Activated CD8-positive, alpha-beta memory T cell treated with anti-CD3 and anti-CD28 coated beads, Interleukin-2, amount 50 U/mL, for 24 hours (primary cell): ENCODE measurements around the gene IPCEF1.
"Not testable (repeated sequence)": the region's sequence is repeated elsewhere in the genome, so short reads cannot be mapped to it uniquely, and the experiment has no call there.

Experiments
- DNase-seq: peaks from one replicate; pipeline ENCODE4 v3.0.0-alpha.2; 2020; ENCODE audit errors: extremely low read depth

IPCEF1 gene

GRCh38 chr6:154371281-154371680 is 14.7 kb upstream of the IPCEF1 start:
- no peak for DNase-seq

GRCh38 chr6:154370545-154370944 is 13.9 kb upstream of the IPCEF1 start:
- DNase-seq, result no peak

DNA sequence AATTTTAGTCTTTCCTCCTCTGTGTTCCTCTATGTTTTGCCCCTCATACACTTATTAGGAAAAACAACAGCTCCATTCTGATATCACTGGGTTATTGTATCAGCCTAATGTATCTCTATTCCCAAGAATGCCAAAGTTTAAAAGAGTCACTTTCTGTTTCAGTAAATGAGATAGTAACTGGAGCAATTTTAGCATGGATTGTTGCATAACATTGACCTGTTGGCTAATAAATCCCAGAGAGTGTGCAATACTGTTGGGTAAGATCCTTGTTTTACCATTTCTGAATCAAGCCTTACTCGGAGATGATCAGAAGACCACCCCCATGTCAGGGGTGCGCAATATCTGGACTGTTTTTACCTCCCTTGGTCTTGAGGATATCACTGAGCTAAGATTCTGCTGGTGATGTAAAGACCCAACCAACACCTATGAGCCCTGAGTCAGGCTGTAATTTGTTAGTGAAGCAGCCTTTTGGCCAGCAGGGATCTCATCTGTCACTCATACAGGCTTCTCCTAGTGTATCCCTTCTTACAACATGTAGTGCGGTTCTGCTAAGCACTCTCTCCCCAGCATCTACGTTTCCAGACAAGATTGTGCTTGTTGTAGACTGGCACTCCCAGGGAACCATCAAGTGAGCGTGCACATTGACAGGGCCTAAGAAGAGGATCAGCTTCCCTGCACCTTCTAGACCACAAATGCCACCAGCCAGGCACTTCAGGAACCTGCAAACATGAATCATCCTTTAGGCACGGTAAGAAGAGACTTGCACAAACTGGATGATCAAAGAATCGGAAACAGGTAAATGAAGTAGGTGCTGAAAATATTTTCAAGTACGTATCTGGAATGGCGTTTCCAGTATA is 11.5 kb upstream of the IPCEF1 start:
- no peak for DNase-seq

DNA sequence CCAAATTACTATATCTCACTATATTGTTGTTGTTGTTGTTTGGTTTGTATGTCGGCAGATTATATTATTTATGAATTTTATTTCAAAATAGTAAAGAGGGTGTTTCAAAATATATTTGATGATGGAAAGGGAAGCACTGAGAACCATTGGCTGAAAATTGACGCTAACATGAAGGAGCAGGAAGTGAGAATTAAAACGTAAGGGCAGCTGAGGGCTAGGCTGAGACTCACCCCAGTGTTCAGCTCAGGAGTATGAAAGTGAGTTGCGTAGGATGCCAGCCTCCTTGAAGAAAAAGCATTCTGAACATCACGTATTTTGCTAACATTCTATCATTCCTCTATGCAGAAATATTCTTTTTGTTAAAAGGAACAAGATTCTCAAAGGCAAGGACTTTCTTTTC is 10.7 kb upstream of the IPCEF1 start:
- no peak for DNase-seq

DNA sequence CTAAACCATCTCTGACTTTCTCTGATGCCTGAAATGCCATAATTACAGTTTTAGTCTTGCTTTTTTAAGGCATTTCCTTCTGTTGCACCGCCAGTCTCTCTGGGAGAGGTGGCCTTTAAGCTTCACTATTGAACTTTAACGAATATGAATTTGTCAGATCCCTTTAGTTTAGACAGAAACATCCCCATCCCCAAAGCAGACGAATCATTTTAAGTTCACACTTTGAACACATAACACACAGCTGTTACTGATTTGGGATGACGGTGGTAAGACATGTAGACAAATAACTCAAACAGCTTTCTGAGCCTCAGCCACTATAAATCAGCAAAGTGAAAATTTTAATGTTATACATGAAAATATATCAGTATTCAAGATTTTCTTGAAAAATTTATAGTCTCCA is 7.2 kb upstream of the IPCEF1 start:
- no peak for DNase-seq

- DNase-seq, result no peak
These were observed 4.9 kb upstream of the IPCEF1 start for GRCh38 chr6:154361476-154361875.

DNA sequence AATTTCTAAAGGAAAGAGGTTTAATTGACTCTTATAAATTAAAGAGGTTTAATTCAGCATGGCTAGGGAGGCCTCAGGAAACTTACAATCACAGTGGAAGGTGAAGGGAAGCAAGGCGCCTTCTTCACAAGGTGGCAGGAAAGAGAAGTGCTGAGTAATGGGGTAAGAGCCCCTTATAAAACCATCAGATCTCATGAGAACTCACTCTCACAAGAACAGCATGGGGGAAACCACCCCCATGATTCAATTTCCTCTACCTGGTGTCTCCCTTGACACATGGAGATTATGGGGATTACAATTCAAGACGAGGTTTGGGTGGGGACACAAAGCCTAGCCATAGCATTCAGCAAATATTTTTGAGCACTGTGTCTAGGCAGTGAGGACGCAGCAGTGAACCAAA is 3.9 kb upstream of the IPCEF1 start:
- no peak for DNase-seq

DNA sequence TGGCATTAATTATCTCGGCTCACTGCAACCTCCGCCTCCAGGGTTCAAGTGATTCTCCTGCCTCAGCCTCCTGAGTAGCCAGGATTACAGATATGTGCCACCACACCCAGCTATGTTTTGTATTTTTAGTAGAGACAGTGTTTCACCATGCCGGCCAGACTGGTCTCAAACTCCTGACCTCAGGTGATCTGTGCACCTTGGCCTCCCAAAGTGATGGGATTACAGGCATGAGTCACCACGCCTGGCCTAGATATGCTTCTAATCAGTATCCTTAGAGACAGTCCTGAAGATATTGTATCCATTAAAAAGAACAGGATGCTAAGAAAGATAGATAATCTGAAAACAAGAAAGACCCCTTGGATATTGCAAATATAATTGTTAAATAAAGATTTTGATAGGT is 3.1 kb upstream of the IPCEF1 start:
- no peak for DNase-seq

DNA sequence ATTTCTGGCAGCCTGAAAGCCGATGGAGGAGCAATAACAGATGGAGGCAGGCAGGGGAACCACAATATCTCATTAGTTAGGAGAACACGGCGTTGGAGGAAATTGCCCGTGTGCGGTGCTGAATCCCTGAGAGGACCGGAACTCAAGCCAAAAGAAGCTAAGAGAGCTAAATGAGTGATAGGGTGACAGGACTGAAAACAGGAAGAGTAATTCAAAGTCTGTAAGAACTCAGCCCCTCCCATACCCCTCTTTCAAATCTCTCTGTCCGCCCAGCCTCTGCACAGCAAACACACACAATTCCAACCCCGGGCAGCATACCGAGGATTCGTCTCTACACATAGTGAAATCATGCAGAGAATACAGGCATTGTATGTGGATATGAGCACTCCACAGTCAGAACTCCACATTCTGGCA is 2.6 kb upstream of the IPCEF1 start:
- DNase-seq, result no peak

DNA sequence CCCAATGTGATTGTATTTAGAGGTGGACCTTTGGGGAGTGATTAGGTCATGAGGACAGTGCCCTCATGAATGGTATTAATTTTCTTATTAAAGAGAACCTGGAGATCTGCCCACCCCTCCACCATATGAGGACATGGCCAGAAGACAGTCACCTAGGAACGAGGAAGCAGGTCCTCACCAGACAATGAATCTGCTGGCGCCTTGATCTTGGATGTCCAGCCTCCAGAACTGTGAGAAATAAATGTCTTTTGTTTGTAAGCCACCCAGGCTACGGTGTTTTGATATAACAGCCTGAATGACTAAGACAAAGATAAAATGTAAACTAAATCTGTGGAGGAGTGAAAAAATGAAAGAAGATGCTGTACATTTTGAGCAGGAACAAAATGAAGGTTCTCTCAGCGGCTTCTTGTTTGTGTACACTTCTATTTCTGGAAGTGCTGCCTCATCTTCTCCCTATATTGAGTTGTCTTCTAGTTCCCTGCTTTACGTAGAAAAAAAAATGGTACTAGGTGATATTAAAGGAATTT is 1.5 kb upstream of the IPCEF1 start:
- no peak for DNase-seq

DNA sequence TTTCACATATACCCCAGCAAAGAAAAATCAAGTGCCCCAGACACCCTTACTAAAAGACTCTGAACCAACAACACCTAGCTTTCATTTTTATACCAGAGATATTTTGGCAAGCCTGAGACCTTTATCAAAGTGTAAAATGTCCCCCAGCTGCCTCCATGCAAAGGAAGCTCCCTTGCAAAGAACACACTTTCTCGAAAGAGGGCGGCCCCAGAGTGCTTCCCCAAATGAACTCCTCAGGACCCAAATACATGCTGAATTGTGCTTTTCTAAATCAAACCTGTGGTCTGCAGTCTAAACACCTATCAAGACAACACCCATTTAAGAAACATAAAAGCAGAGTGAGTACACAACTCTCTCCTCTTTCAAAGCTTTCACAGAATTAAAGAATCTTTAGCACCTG is 490 bp downstream of the IPCEF1 start:
- no peak for DNase-seq

DNA sequence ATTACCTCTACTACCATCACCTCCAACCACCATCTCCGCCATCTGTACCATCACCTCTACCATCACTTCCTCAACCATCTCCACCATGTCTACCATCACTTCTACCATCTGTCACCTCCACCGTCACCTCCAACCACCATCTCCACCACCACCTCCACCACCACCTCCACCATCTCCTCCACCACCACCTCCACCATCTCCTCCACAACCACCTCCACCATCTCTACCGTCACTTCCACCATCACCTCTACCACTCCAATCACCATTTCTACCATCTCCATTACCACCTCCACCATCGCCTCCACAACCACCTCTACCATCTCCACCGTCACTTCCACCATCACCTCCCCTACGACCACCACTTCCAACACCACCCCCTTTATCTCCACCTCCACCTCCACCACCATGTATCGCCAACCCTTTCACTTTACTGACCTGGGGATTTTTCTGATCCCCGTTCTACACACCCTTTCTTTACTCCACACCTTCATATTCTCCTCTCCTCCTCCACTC is 2.3 kb downstream of the IPCEF1 start:
- DNase-seq, result no peak

DNA sequence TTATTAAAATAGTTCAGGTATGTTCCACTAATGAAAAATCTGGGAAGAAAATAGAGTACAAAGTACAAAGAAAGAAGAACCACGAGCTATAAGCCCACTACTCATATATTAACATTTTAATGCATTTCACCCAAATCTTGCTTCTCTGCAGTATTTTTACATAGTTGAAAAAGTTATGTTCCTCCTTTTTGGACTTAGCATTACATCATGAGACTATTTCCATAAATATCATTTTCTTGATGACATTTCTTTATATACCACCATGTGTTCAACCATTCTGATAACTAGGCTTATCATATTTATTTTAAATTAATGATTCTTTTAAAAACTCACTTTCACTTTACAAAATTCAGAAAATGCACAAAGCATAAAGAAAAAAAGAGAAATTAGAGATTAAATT is 3.0 kb downstream of the IPCEF1 start:
- DNase-seq, result no peak

DNA sequence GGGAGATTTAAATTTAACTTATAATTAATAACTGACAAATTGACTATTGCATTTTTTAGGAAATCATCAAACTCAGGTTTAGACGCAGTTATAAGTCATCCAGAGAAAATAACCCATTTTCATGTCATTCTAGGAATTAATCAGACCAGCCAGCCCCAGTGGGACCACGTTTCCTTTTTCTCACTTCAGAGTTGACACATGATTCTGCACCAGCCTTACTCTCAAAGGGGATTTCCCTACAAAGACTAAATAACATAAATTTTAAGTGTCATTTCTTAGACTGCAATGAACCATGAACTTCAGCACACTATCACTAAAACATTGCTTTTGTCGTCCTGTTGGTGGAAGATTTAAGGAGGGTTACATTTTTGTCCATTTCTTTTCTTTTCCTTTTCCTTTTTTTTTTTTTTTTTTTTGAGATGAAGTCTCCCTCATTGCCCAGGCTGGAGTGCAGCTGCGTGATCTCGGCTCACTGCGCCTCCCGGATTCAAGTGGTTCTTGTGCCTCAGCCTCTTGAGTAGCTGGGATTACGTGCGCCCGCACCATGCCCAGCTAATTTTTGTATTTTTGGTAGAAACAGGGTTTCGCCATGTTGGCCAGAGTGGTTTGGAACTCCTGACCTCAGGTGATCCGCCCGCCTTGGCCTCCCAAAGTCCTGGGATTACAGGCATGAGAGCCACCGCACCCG is 3.6 kb downstream of the IPCEF1 start:
- DNase-seq, result no peak

DNA sequence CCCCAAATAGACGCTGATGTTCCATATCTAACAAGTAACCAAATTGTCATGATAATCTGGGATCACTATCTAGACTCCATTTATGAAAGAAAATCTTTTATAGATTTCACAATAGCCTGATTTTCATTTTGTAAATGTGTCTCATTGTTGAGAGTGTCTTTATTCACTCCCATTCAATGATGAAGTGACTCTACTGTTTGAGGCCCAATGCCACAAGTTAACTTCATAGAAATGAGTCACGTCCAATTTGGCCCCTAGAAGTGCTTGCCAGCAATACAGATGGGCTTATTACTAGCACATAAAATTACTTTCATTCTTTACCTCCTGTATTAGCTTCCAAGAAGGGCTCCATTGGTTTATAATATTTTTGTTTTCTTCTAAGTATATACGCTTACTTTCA is 6.3 kb downstream of the IPCEF1 start:
- no peak for DNase-seq

DNA sequence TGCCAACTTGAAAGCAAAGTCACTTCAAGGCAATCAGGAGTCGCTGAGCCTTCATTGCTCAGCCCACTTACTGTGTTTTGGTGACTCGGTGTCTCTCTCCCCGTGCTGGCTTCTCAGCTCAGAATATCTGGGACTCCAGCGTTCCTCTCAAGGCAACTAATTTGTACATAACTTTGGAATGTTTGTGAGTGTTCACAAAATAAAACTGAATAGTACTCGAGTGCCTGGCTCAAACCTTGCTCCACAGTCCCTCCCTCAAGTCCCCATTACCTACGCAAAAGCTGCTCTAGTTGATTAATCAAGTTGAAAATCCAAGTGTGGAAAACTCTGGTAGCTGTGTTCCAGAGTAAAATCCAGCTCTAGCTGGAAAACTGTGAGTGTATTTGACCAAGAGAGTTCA is 8.6 kb downstream of the IPCEF1 start:
- DNase-seq, result no peak

GRCh38 chr6:154345811-154346210 is 10.8 kb downstream of the IPCEF1 start:
- no peak for DNase-seq

GRCh38 chr6:154343473-154344308 is 12.9 kb downstream of the IPCEF1 start:
- no peak for DNase-seq

GRCh38 chr6:154341871-154342270 is 14.7 kb downstream of the IPCEF1 start:
- no peak for DNase-seq

DNA sequence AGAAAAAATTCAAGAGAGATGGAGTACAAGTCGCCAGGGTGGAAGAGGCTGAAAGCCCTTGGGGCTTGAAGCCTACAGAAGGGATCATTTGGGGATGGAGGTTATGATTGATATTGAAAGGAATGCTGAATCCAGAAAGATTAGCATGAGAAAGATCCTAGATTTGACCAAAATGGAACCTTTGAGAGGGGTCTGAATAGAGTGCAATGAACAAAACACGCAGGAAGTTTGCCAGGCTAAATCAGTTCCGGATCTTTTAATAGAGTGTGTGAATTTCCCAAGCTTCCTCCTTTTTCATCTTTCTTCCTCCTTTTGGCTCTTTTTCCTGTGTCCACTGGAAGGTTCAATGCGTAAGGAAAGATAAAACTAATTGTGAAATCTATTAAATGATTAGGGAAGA is 15.3 kb downstream of the IPCEF1 start:
- DNase-seq, result no peak

DNA sequence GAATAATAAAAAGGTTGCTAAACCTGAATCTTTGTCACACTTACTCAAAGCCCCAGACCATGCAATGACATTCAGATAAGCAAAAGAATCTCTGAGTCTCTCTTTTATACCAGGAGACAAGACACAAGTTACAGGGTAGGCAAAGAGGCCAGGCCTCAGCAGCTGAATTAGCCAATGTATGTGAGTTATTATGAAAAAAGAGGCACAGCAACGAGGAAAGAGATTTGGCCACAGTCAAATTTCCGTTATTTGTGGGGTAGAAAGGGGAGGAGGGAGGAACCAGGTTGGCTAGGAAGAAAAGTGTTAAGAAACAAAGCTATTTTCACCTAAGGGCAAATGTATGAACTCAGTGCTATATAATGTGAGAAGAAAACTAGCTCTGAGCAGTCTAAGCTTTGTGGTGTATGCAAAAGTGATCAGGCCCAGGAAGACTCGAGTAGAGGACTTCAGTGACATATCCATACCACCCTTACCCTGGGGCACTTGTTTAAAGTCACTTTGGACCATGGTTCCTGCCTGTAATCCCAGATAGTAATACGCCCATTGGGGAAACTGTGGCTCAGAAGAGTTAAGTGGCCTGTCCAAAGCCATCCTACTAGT is 19.1 kb downstream of the IPCEF1 start:
- no peak for DNase-seq

GRCh38 chr6:154334147-154334546 is 22.5 kb downstream of the IPCEF1 start:
- DNase-seq, result not testable (repeated sequence)
